H54 (cell line): ENCODE results near the gene PHKA2.
"Not testable (repeated sequence)": the region's sequence is repeated elsewhere in the genome, so short reads cannot be mapped to it uniquely, and the experiment has no call there.

ENCODE experiments used
- DNase-seq: peaks from one replicate; pipeline ENCODE4 v3.0.0; 2011; ENCODE audit warnings: low spot score, mixed read lengths; ENCODE audit not compliant: insufficient read length
- FAIRE-seq: peaks from 3 replicates; lab custom pipeline; 2011; peaks lifted over from hg19 to GRCh38; lab: Jason Lieb, UNC
- POLR2A ChIP-seq: IDR thresholded peaks from 2 replicates; pipeline ENCODE4 v1.6.1; 2011; ENCODE audit warnings: low read depth, mild to moderate bottlenecking, low read length

PHKA2 gene

GRCh38 chrX:18871161-18871890 is 112.6 kb downstream of the PHKA2 start:
- DNase-seq (no peak), FAIRE-seq (no peak)
- TF ChIP-seq POLR2A = no peak

GRCh38 chrX:18864390-18864920 is 119.5 kb downstream of the PHKA2 start:
- DNase-seq = no peak
- no peak for FAIRE-seq
- no peak for TF ChIP-seq POLR2A

DNA sequence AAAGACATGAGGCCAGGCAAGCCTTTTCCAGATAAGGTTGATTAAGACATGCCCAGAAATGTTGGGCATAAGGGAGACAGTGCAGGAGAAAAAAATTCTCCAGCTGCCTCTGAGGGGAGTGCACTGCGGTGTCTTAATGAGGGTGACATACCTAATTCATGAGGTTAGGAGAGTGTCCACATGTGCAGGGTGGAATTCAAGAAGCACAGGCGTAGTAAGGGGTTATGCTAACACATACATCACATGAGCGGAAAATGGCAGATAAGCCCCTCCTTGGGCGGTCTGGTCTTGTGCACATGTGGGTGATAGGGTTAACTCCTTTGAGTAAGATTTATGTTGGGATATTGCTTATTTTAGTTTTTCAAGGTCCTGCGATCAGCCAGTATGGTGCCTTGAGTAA is 122.4 kb downstream of the PHKA2 start:
- FAIRE-seq (no peak), DNase-seq (no peak)
- no peak for TF ChIP-seq POLR2A

DNA sequence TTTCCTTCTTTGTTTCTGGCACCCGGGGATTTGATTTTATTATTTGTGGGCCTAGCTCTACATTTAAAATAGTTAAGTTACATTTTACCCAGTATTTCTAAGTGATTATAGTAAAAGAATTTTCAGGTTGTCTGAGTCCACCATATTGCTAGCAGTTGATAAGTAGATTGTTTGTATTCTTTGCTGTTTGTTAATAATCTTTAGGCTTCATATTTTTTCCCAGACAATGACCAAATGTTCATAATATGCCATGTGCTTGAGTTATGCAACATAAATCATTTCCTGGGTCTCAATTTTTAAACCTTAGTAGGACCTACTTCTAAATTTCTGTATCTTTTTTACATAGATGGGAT is 127.3 kb downstream of the PHKA2 start:
- DNase-seq (no peak), FAIRE-seq (no peak)
- no peak for TF ChIP-seq POLR2A

DNA sequence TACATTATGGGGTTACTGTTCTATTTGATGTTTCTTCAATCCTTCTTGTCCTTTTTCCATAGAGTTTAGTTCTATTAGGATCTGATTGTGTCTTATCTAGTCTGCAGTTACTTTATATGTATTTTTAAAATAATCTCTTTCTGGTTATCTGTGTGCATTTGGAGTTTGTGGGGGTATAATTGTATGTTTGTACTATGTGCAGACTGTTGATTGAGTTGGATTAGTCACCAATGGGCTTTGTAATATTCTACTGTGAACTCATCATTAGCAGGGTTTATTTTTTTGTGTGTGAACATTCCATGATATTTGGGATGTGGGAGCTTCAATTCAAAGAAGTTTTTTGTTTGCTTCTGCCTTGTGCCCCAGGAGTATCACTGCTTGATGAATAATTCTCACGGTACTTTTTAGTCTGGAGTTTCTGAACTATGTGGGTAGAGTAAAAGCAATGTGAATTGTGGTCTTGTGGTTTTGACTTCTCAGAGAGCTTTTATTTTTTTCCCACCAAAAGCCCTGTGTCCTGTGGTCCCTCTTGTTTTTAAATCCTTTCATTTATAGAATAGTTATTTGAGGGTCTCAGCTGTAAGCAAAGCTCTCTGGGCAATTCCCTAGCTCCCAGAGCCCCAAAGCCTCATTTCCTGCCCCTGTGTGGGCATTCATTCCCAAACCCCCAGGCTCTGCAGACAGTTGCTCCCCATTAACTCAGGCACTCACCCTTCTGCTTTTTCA is 127.8 kb downstream of the PHKA2 start:
- no peak for TF ChIP-seq POLR2A
- FAIRE-seq = no peak

DNA sequence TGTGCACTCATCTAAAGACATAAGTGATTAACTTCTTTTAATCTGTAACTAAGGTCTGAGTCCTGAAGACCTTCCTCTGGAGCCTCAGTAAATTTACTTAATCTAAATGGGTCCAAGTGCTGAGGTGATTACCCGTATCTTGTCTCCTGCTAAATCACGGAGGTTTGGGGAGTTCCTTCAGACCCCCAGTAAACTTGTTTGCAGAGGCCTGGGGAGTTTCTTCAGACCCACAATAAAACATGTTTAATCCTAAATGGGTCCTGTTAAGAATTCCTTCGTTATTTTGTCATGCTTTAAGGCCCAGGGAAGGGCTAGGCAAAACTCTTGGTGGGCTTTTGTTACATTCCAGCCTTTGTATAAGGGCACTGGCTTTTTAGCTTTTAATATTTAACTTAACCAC is 136.0 kb downstream of the PHKA2 start:
- FAIRE-seq, DNase-seq: not testable (repeated sequence)

More for the DNA sequence above, 127.8 kb downstream of the PHKA2 start:
- no peak for DNase-seq
